HG02678 (cell line): ENCODE data around the gene CCDC124.

Experiments
- ATAC-seq: cut with Tn5 transposase; IDR thresholded peaks from one replicate; pipeline ENCODE4 v1.9.1; 2021; ENCODE audit warnings: mild to moderate bottlenecking, moderate library complexity; ENCODE audit not compliant: unreplicated experiment

Gene CCDC124

GRCh38 chr19:17933414-17934129 is 757 bp downstream of the CCDC124 start:
- no peak for ATAC-seq

- no peak for ATAC-seq
These were observed 3.6 kb downstream of the CCDC124 start for GRCh38 chr19:17936379-17936778.

GRCh38 chr19:17937371-17937900 is 4.6 kb downstream of the CCDC124 start:
- ATAC-seq, result no peak

GRCh38 chr19:17938092-17938845 is 5.5 kb downstream of the CCDC124 start:
- no peak for ATAC-seq

GRCh38 chr19:17942181-17942580 is 9.4 kb downstream of the CCDC124 start:
- ATAC-seq, result no peak

- ATAC-seq, result no peak
These were observed 9.9 kb downstream of the CCDC124 start for GRCh38 chr19:17942582-17943273.

GRCh38 chr19:17943274-17944221 is 10.7 kb downstream of the CCDC124 start:
- no peak for ATAC-seq

- no peak for ATAC-seq
These were observed 11.5 kb downstream of the CCDC124 start for GRCh38 chr19:17944301-17944700.

- ATAC-seq, result peak; percentile 21
These were observed 14.4 kb downstream of the CCDC124 start for GRCh38 chr19:17946965-17947784.

- ATAC-seq, result peak; percentile 74
These were observed 15.1 kb downstream of the CCDC124 start for GRCh38 chr19:17947815-17948513.

- no peak for ATAC-seq
These were observed 15.7 kb downstream of the CCDC124 start for GRCh38 chr19:17948514-17948900.

GRCh38 chr19:17948931-17949930 is 16.4 kb downstream of the CCDC124 start:
- no peak for ATAC-seq

- no peak for ATAC-seq
These were observed 17.1 kb downstream of the CCDC124 start for GRCh38 chr19:17949956-17950309.

GRCh38 chr19:17950310-17951156 is 17.7 kb downstream of the CCDC124 start:
- ATAC-seq, result no peak

- no peak for ATAC-seq
These were observed 18.6 kb downstream of the CCDC124 start for GRCh38 chr19:17951157-17951989.
